ENCODE measurements around the gene ZNF350.
"Not testable (repeated sequence)": the region's sequence is repeated elsewhere in the genome, so short reads cannot be mapped to it uniquely, and the experiment has no call there.

Gene ZNF350

GRCh38 chr19:51986309-51987291 lies at the start of gene ZNF350:
Gene ZNF350 (minus strand): TSS chr19:51986840. CDS start chr19:51974360, 12,480 bp downstream.
- in situ Hi-C loops (cut with MboI; ENCODE audit: low sequenced_read_pairs): no loop called here

GRCh38 chr19:52034051-52034728 lies 47.5 kb upstream of the ZNF350 start:
- in situ Hi-C loops (cut with MboI; ENCODE audit: low sequenced_read_pairs): no loop called here

- in situ Hi-C loops (cut with MboI; ENCODE audit: low sequenced_read_pairs): no loop called here
These were observed 42.1 kb upstream of the ZNF350 start for GRCh38 chr19:52028780-52029123.

GRCh38 chr19:52028027-52028779 lies 41.6 kb upstream of the ZNF350 start, which contains the start of gene ZNF614:
Gene ZNF614 (minus strand): TSS chr19:52028379. CDS start chr19:52025745, 2,634 bp downstream.
- in situ Hi-C loops (cut with MboI; ENCODE audit: low sequenced_read_pairs): no loop called here

- in situ Hi-C loops (cut with MboI; ENCODE audit: low sequenced_read_pairs): not testable (repeated sequence)
These were observed 39.8 kb upstream of the ZNF350 start for GRCh38 chr19:52026255-52026990.

GRCh38 chr19:52024478-52024877 lies 37.8 kb upstream of the ZNF350 start:
- in situ Hi-C loops (cut with MboI; ENCODE audit: low sequenced_read_pairs): not testable (repeated sequence)

GRCh38 chr19:52022193-52022592 lies 35.6 kb upstream of the ZNF350 start:
- in situ Hi-C loops (cut with MboI; ENCODE audit: low sequenced_read_pairs): no loop called here

GRCh38 chr19:52020506-52020905 lies 33.9 kb upstream of the ZNF350 start:
- in situ Hi-C loops (cut with MboI; ENCODE audit: low sequenced_read_pairs): no loop called here

- in situ Hi-C loops (cut with MboI; ENCODE audit: low sequenced_read_pairs): no loop called here
These were observed 24.0 kb upstream of the ZNF350 start for GRCh38 chr19:52010674-52011073.

- in situ Hi-C loops (cut with MboI; ENCODE audit: low sequenced_read_pairs): no loop called here
These were observed 21.3 kb upstream of the ZNF350 start, which contains the start of gene ZNF615 for GRCh38 chr19:52007806-52008557. Gene ZNF615 (minus strand): TSS chr19:52008211. CDS start chr19:52003711, 4,500 bp downstream.

- in situ Hi-C loops (cut with MboI; ENCODE audit: low sequenced_read_pairs): no loop called here
These were observed 20.8 kb upstream of the ZNF350 start for GRCh38 chr19:52007451-52007805.

- in situ Hi-C loops (cut with MboI; ENCODE audit: low sequenced_read_pairs): no loop called here
These were observed 7.5 kb upstream of the ZNF350 start for GRCh38 chr19:51994048-51994644.

GRCh38 chr19:51993422-51993821 lies 6.8 kb upstream of the ZNF350 start:
- in situ Hi-C loops (cut with MboI; ENCODE audit: low sequenced_read_pairs): no loop called here

GRCh38 chr19:51983361-51983760 lies 3.3 kb downstream of the ZNF350 start:
- in situ Hi-C loops (cut with MboI; ENCODE audit: low sequenced_read_pairs): no loop called here

- in situ Hi-C loops (cut with MboI; ENCODE audit: low sequenced_read_pairs): not testable (repeated sequence)
These were observed 5.7 kb downstream of the ZNF350 start for GRCh38 chr19:51980926-51981325.

- in situ Hi-C loops (cut with MboI; ENCODE audit: low sequenced_read_pairs): no loop called here
These were observed 6.4 kb downstream of the ZNF350 start for GRCh38 chr19:51980116-51980736.

GRCh38 chr19:51978882-51979281 lies 7.8 kb downstream of the ZNF350 start:
- in situ Hi-C loops (cut with MboI; ENCODE audit: low sequenced_read_pairs): no loop called here

- in situ Hi-C loops (cut with MboI; ENCODE audit: low sequenced_read_pairs): no loop called here
These were observed 9.3 kb downstream of the ZNF350 start for GRCh38 chr19:51977346-51977745.

- in situ Hi-C loops (cut with MboI; ENCODE audit: low sequenced_read_pairs): no loop called here
These were observed 9.8 kb downstream of the ZNF350 start for GRCh38 chr19:51976852-51977251.
